Measurements from ENCODE around the gene SLCO2A1. TPM values are rescaled to one million over a fixed set of nuclear protein-coding genes. Genes with fewer than 3 reads are reported as not detected.

SLCO2A1 gene
- total and polyA plus RNA-seq, 2 donors (not counting 1 experiment from before 2014, with no cell fraction given) = under 0.01 to 0.12 TPM

DNA sequence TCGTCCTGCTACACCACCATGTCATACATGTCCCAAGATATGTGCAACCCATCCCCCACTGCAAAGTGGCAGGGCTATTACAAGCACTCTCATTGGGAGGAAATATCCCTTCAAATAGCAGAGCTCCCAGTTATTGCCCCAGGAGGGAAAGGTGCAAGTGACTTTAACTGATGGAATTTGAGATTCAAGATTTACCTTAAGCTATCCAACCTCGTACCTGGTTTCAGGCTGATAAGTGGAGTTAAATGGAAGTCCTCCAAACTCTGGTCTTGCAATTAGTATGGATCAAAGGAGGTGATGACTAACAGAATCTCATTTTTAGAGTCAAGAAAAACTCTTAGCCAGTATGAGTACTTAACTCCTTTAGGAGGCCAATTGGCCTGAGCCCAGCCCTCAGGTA is 2.1 kb downstream of the SLCO2A1 start:
- TF ChIP-seq, protein P1, sequence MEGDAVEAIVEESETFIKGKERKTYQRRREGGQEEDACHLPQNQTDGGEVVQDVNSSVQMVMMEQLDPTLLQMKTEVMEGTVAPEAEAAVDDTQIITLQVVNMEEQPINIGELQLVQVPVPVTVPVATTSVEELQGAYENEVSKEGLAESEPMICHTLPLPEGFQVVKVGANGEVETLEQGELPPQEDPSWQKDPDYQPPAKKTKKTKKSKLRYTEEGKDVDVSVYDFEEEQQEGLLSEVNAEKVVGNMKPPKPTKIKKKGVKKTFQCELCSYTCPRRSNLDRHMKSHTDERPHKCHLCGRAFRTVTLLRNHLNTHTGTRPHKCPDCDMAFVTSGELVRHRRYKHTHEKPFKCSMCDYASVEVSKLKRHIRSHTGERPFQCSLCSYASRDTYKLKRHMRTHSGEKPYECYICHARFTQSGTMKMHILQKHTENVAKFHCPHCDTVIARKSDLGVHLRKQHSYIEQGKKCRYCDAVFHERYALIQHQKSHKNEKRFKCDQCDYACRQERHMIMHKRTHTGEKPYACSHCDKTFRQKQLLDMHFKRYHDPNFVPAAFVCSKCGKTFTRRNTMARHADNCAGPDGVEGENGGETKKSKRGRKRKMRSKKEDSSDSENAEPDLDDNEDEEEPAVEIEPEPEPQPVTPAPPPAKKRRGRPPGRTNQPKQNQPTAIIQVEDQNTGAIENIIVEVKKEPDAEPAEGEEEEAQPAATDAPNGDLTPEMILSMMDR (conservative IDR thresholded peaks at IDR 0.05 in 1 of 2, IDR thresholded peaks at IDR 0.05 in 1 of 2; ENCODE audit: low read depth in 1 of 2, low read length in 2 of 2) = no peak
- no peak for TF ChIP-seq EZH2 (IDR thresholded peaks at IDR 0.05; ENCODE audit: low read length, missing control alignments)
- Histone ChIP-seq H4K20me1 (ENCODE audit: control insufficient read depth, extremely low read depth, insufficient read depth, low read length) (no peaks in the 10 kb centered on the region), H3K79me2 (ENCODE audit: control insufficient read depth, insufficient read depth, low read length) (no peaks in the 10 kb centered on the region), H3K9ac (ENCODE audit: insufficient read depth, low read length) (no peak overlapping the region), H3K9me3 (ENCODE audit: control insufficient read depth, insufficient read depth, low read depth, low read length) (no peaks in the 10 kb centered on the region), H2AFZ (ENCODE audit: low read length) (no peak overlapping the region), H3K27ac (ENCODE audit: insufficient read depth, low read length) (no peak overlapping the region), H3K4me1 (ENCODE audit: control insufficient read depth, extremely low read depth, insufficient read depth, low read length) (no peaks in the 10 kb centered on the region), H3K36me3 (ENCODE audit: control insufficient read depth, insufficient read depth, low read length) (no peaks in the 10 kb centered on the region), H3K27me3 (ENCODE audit: control insufficient read depth, insufficient read depth, low read length) (peaks cover 17% of the 10 kb centered on the region), H3K4me3 (replicated peaks in 1 of 4; ENCODE audit: control extremely low read depth in 1 of 4, insufficient read depth in 1 of 4, low read depth in 3 of 4, low read length in 4 of 4) (no peak overlapping the region), H3K4me2 (ENCODE audit: extremely low read depth, insufficient read depth, low read length) (no peak overlapping the region)
- no peak for DNase-seq (ENCODE audit: low read depth in 2 of 2)

- Histone ChIP-seq H3K4me3 (replicated peaks in 1 of 4; ENCODE audit: control extremely low read depth in 1 of 4, insufficient read depth in 1 of 4, low read depth in 3 of 4, low read length in 4 of 4) (no peak overlapping the region), H3K27me3 (ENCODE audit: control insufficient read depth, insufficient read depth, low read length) (no peaks in the 10 kb centered on the region), H3K9me3 (ENCODE audit: control insufficient read depth, insufficient read depth, low read depth, low read length) (no peaks in the 10 kb centered on the region), H3K36me3 (ENCODE audit: control insufficient read depth, insufficient read depth, low read length) (no peaks in the 10 kb centered on the region), H3K4me2 (ENCODE audit: extremely low read depth, insufficient read depth, low read length) (no peak overlapping the region), H4K20me1 (ENCODE audit: control insufficient read depth, extremely low read depth, insufficient read depth, low read length) (no peaks in the 10 kb centered on the region), H3K4me1 (ENCODE audit: control insufficient read depth, extremely low read depth, insufficient read depth, low read length) (no peaks in the 10 kb centered on the region), H3K79me2 (ENCODE audit: control insufficient read depth, insufficient read depth, low read length) (no peaks in the 10 kb centered on the region), H2AFZ (ENCODE audit: low read length) (no peak overlapping the region), H3K27ac (ENCODE audit: insufficient read depth, low read length) (no peak overlapping the region), H3K9ac (ENCODE audit: insufficient read depth, low read length) (no peak overlapping the region)
- TF ChIP-seq, protein P1 (conservative IDR thresholded peaks at IDR 0.05 in 1 of 2, IDR thresholded peaks at IDR 0.05 in 1 of 2; ENCODE audit: low read depth in 1 of 2, low read length in 2 of 2) = no peak
- TF ChIP-seq EZH2 (IDR thresholded peaks at IDR 0.05; ENCODE audit: low read length, missing control alignments) = no peak
- DNase-seq (ENCODE audit: low read depth in 2 of 2) = no peak
Measured at GRCh38 chr3:134020135-134020680, 9.5 kb downstream of the SLCO2A1 start.

- Histone ChIP-seq H4K20me1 (ENCODE audit: control insufficient read depth, extremely low read depth, insufficient read depth, low read length) (no peaks in the 10 kb centered on the region), H3K79me2 (ENCODE audit: control insufficient read depth, insufficient read depth, low read length) (no peaks in the 10 kb centered on the region), H3K4me1 (ENCODE audit: control insufficient read depth, extremely low read depth, insufficient read depth, low read length) (no peaks in the 10 kb centered on the region), H3K4me3 (replicated peaks in 1 of 4; ENCODE audit: control extremely low read depth in 1 of 4, insufficient read depth in 1 of 4, low read depth in 3 of 4, low read length in 4 of 4) (no peak overlapping the region), H3K36me3 (ENCODE audit: control insufficient read depth, insufficient read depth, low read length) (no peaks in the 10 kb centered on the region), H2AFZ (ENCODE audit: low read length) (no peak overlapping the region), H3K27me3 (ENCODE audit: control insufficient read depth, insufficient read depth, low read length) (no peaks in the 10 kb centered on the region), H3K9ac (ENCODE audit: insufficient read depth, low read length) (no peak overlapping the region), H3K27ac (ENCODE audit: insufficient read depth, low read length) (no peak overlapping the region), H3K9me3 (ENCODE audit: control insufficient read depth, insufficient read depth, low read depth, low read length) (no peaks in the 10 kb centered on the region), H3K4me2 (ENCODE audit: extremely low read depth, insufficient read depth, low read length) (no peak overlapping the region)
- no peak for DNase-seq (ENCODE audit: low read depth in 2 of 2)
- TF ChIP-seq, protein P1 (conservative IDR thresholded peaks at IDR 0.05 in 1 of 2, IDR thresholded peaks at IDR 0.05 in 1 of 2; ENCODE audit: low read depth in 1 of 2, low read length in 2 of 2) = no peak
- TF ChIP-seq EZH2 (IDR thresholded peaks at IDR 0.05; ENCODE audit: low read length, missing control alignments) = no peak
Measured at GRCh38 chr3:134018850-134019249, 10.9 kb downstream of the SLCO2A1 start.

Measured in fibroblast of lung (primary cell).